GM23338 (cell line): Measurements from ENCODE around the gene RBM14. TPM values are rescaled to one million over a fixed set of nuclear protein-coding genes. Genes with fewer than 3 reads are reported as not detected.

Source experiments
- ATAC-seq: fragments of 200-7000 bp; cut with Tn5 transposase; 3 replicates; pipeline ENCODE4 v1.9.1; 2020
- DNase-seq: peaks from one replicate; pipeline ENCODE4 v3.0.0-alpha.2; 2015; ENCODE audit warnings: low spot score
- H2AFZ ChIP-seq: fragments of 200-600 bp; sonication (generic); 2 replicates; pipeline ENCODE4 v1.8.0; 2016; ENCODE audit warnings: antibody characterized with exemption, mild to moderate bottlenecking, moderate library complexity
- H3F3A ChIP-seq: fragments of 200-600 bp; sonication (generic); replicated peaks from 2 replicates; pipeline ENCODE4 v1.8.0; 2017; ENCODE audit warnings: antibody characterized with exemption, mixed run types, low read depth
- H3K27ac ChIP-seq: fragments of 200-600 bp; sonication (generic); 2 replicates; pipeline ENCODE4 v1.6.1; 2016; ENCODE audit warnings: low read depth
- H3K27me3 ChIP-seq: fragments of 200-600 bp; sonication (generic); 2 replicates; pipeline ENCODE4 v1.8.0; 2016; ENCODE audit warnings: mild to moderate bottlenecking, mixed run types, moderate library complexity; ENCODE audit not compliant: insufficient read depth
- H3K36me3 ChIP-seq: fragments of 200-600 bp; sonication (generic); 2 replicates; pipeline ENCODE4 v1.8.0; 2016; ENCODE audit warnings: mild to moderate bottlenecking; ENCODE audit not compliant: insufficient read depth
- H3K4me1 ChIP-seq: fragments of 200-600 bp; sonication (generic); 2 replicates; pipeline ENCODE4 v1.8.0; 2016; ENCODE audit warnings: mild to moderate bottlenecking, moderate library complexity; ENCODE audit not compliant: insufficient read depth
- H3K4me2 ChIP-seq: fragments of 200-600 bp; sonication (generic); 2 replicates; pipeline ENCODE4 v1.7.1; 2017; ENCODE audit warnings: mixed run types
- H3K4me3 ChIP-seq: fragments of 200-600 bp; sonication (generic); 2 replicates; pipeline ENCODE4 v1.6.1; 2016; ENCODE audit warnings: mixed run types
- H3K79me2 ChIP-seq: fragments of 200-600 bp; sonication (generic); replicated peaks from 2 replicates; pipeline ENCODE4 v1.8.0; 2017; ENCODE audit warnings: mild to moderate bottlenecking; ENCODE audit not compliant: insufficient read depth
- H3K9me2 ChIP-seq: fragments of 200-600 bp; sonication (generic); 2 replicates; pipeline ENCODE4 v1.8.0; 2017; ENCODE audit not compliant: insufficient read depth
- H4K20me1 ChIP-seq: fragments of 200-600 bp; sonication (generic); replicated peaks from 2 replicates; pipeline ENCODE4 v1.8.0; 2017; ENCODE audit warnings: mild to moderate bottlenecking; ENCODE audit not compliant: insufficient read depth
- H3K27ac Mint-ChIP-seq: 2 replicates; pipeline ENCODE4 v1.8.0; 2020; ENCODE audit warnings: inconsistent platforms, mild to moderate bottlenecking, moderate library complexity, mixed read lengths
- H3K27me3 Mint-ChIP-seq: 3 replicates; pipeline ENCODE4 v1.8.0; 2022; ENCODE audit warnings: low read depth, mild to moderate bottlenecking, moderate library complexity, mixed read lengths, inconsistent platforms; ENCODE audit not compliant: insufficient read depth, poor library complexity
- H3K36me3 Mint-ChIP-seq: 3 replicates; pipeline ENCODE4 v1.8.0; 2021; ENCODE audit warnings: low read depth, mild to moderate bottlenecking, inconsistent platforms, moderate library complexity, mixed read lengths
- H3K4me1 Mint-ChIP-seq: 3 replicates; pipeline ENCODE4 v1.8.0; 2020; ENCODE audit warnings: mild to moderate bottlenecking, inconsistent platforms, mixed read lengths
- H3K4me3 Mint-ChIP-seq: 3 replicates; pipeline ENCODE4 v1.8.0; 2021; ENCODE audit warnings: moderate library complexity, mild to moderate bottlenecking, inconsistent platforms, mixed read lengths
- H3K9me3 Mint-ChIP-seq: 3 replicates; pipeline ENCODE4 v1.8.0; 2020; ENCODE audit warnings: moderate library complexity, mild to moderate bottlenecking, inconsistent platforms, mixed read lengths
- CREB1 ChIP-seq: fragments of 250-450 bp; sonication (Bioruptor Pico); IDR thresholded peaks from 2 replicates; pipeline ENCODE4 v1.5.0; 2020; ENCODE audit warnings: low read depth, mild to moderate bottlenecking, moderate library complexity
- EZH2 ChIP-seq: fragments of 200-600 bp; sonication (generic); IDR thresholded peaks from one replicate; pipeline ENCODE4 v1.8.0; 2017; ENCODE audit warnings: antibody characterized with exemption, mild to moderate bottlenecking, low read depth; ENCODE audit not compliant: unreplicated experiment
- EZH2phosphoT487 ChIP-seq: fragments of 200-600 bp; sonication (generic); IDR thresholded peaks from one replicate; pipeline ENCODE4 v1.8.1; 2018; ENCODE audit warnings: antibody characterized with exemption; ENCODE audit not compliant: unreplicated experiment
- JUNB ChIP-seq: IDR thresholded peaks from one replicate; pipeline ENCODE4 v1.6.1; 2016; ENCODE audit warnings: antibody characterized with exemption; ENCODE audit not compliant: unreplicated experiment
- NANOG ChIP-seq: IDR thresholded peaks from 2 replicates; pipeline ENCODE4 v1.6.1; 2016; ENCODE audit warnings: antibody characterized with exemption, borderline replicate concordance
- POLR2AphosphoS5 ChIP-seq: IDR thresholded peaks from 2 replicates; pipeline ENCODE4 v1.6.1; 2016; ENCODE audit warnings: antibody characterized with exemption, low read depth
- STAT1 ChIP-seq: IDR thresholded peaks from one replicate; pipeline ENCODE4 v1.6.1; 2016; ENCODE audit warnings: antibody characterized with exemption; ENCODE audit not compliant: unreplicated experiment
- ZNF114 ChIP-seq: fragments of 250-450 bp; sonication (Bioruptor Pico); IDR thresholded peaks from 2 replicates; pipeline ENCODE4 v1.5.0; 2020; ENCODE audit warnings: mild to moderate bottlenecking, moderate library complexity
- ZNF331 ChIP-seq: fragments of 250-450 bp; sonication (Bioruptor Pico); IDR thresholded peaks from 2 replicates; pipeline ENCODE4 v1.5.0; 2020; ENCODE audit warnings: low read depth, mild to moderate bottlenecking, moderate library complexity
- polyA plus RNA-seq: library from polyadenylated mRNA; unstranded; fragments of >200 nt; fragmentation: Nextera tagmentation; extraction: Ambion mirVana; gene quantifications from 2 replicates; pipeline ENCODE4 v1.2.1, GENCODE V29; 2016
- total RNA-seq: library from RNA; depleted of rRNA; stranded (reverse); fragments of >200 nt; shearing (Covaris generic); gene quantifications from 2 replicates; pipeline ENCODE4 v1.2.3, GENCODE V29; 2014
- TF ChIP-seq, protein P1 (sequence below), 2 experiments: fragments of 200-600 bp in 1 of 2; sonication (generic) in 1 of 2; conservative IDR thresholded peaks; 2 replicates each; pipeline versions ENCODE4 v1.5.1 to v1.6.1; 2016 to 2017; ENCODE audit warnings: antibody characterized with exemption in 2 of 2, low read depth in 2 of 2, mild to moderate bottlenecking in 2 of 2, moderate library complexity in 1 of 2
- TF ChIP-seq, protein P2 (sequence below): IDR thresholded peaks from 2 replicates; pipeline ENCODE4 v1.6.1; 2016; ENCODE audit warnings: antibody characterized with exemption
- TF ChIP-seq, protein P3 (sequence below): IDR thresholded peaks from one replicate; pipeline ENCODE4 v1.6.1; 2018; ENCODE audit warnings: antibody characterized with exemption; ENCODE audit not compliant: unreplicated experiment
- TF ChIP-seq, protein P4 (sequence below): fragments of 250-450 bp; sonication (Bioruptor Pico); IDR thresholded peaks from 2 replicates; pipeline ENCODE4 v1.5.0; 2020; ENCODE audit warnings: mild to moderate bottlenecking, moderate library complexity

RBM14 gene
- total and polyA plus RNA-seq, 2 experiments from 2014 or later, result 45.4 to 83.5 TPM

DNA sequence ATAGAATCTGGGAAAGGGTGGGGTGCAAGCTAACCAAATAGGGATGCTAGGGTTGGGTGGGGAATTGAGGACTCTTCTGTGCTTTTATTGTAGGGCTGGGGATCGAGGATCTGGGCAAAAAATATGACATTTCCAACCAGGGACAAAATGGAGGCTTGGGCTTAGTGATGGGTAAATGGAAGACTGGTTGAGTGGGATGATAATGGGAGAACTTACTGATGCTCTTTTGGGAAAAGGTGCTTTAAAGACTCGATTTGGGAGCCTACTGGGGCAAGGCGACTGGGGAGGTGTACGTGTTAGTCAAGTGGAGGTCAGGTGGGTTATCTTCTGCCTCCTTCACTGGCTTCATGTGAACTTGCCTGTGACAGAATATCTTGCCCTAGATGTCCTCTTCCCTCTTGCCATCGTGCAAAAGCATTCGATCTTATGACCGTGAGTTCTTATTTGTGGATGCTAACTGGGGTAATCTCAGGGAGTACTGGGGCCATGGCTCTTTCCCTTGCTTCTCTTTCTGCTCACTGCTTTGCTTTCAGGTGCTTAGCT is 11.7 kb downstream of the RBM14 start:
- no peaks in the 10 kb centered on the region for H3K4me1 ChIP-seq
- Mint-ChIP-seq H3K4me1 (no peaks in the 10 kb centered on the region), H3K27ac (no peak overlapping the region), H3K9me3 (no peaks in the 10 kb centered on the region), H3K27me3 (peaks cover 9% of the 10 kb centered on the region), H3K36me3 (peaks cover 89% of the 10 kb centered on the region), H3K4me3 (no peak overlapping the region; the same call in 2 of the 3 replicates)
- no peak overlapping the region for H2AFZ ChIP-seq
- H3K4me2 ChIP-seq, result no peak overlapping the region
- no peak overlapping the region for H3K27ac ChIP-seq
- H3F3A ChIP-seq, result peaks cover 28% of the 10 kb centered on the region
- no peaks in the 10 kb centered on the region for H3K9me2 ChIP-seq
- ATAC-seq (no peak), DNase-seq (no peak)
- H3K27me3 ChIP-seq, result no peaks in the 10 kb centered on the region
- peaks cover 58% of the 10 kb centered on the region for H3K36me3 ChIP-seq
- peaks cover 100% of the 10 kb centered on the region for H3K79me2 ChIP-seq
- TF ChIP-seq CREB1 (no peak), STAT1 (no peak), ZNF331 (CRISPR knock-in tag) (no peak), POLR2AphosphoS5 (no peak), JUNB (no peak), EZH2 (no peak), ZNF114 (CRISPR knock-in tag) (no peak), EZH2phosphoT487 (no peak), NANOG (no peak)
- TF ChIP-seq, protein P1, sequence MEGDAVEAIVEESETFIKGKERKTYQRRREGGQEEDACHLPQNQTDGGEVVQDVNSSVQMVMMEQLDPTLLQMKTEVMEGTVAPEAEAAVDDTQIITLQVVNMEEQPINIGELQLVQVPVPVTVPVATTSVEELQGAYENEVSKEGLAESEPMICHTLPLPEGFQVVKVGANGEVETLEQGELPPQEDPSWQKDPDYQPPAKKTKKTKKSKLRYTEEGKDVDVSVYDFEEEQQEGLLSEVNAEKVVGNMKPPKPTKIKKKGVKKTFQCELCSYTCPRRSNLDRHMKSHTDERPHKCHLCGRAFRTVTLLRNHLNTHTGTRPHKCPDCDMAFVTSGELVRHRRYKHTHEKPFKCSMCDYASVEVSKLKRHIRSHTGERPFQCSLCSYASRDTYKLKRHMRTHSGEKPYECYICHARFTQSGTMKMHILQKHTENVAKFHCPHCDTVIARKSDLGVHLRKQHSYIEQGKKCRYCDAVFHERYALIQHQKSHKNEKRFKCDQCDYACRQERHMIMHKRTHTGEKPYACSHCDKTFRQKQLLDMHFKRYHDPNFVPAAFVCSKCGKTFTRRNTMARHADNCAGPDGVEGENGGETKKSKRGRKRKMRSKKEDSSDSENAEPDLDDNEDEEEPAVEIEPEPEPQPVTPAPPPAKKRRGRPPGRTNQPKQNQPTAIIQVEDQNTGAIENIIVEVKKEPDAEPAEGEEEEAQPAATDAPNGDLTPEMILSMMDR (conservative IDR thresholded peaks at IDR 0.05; ENCODE audit: low read depth in 2 of 2), result no peak
- TF ChIP-seq, protein P2, sequence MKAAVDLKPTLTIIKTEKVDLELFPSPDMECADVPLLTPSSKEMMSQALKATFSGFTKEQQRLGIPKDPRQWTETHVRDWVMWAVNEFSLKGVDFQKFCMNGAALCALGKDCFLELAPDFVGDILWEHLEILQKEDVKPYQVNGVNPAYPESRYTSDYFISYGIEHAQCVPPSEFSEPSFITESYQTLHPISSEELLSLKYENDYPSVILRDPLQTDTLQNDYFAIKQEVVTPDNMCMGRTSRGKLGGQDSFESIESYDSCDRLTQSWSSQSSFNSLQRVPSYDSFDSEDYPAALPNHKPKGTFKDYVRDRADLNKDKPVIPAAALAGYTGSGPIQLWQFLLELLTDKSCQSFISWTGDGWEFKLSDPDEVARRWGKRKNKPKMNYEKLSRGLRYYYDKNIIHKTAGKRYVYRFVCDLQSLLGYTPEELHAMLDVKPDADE, result no peak
- TF ChIP-seq, protein P3, sequence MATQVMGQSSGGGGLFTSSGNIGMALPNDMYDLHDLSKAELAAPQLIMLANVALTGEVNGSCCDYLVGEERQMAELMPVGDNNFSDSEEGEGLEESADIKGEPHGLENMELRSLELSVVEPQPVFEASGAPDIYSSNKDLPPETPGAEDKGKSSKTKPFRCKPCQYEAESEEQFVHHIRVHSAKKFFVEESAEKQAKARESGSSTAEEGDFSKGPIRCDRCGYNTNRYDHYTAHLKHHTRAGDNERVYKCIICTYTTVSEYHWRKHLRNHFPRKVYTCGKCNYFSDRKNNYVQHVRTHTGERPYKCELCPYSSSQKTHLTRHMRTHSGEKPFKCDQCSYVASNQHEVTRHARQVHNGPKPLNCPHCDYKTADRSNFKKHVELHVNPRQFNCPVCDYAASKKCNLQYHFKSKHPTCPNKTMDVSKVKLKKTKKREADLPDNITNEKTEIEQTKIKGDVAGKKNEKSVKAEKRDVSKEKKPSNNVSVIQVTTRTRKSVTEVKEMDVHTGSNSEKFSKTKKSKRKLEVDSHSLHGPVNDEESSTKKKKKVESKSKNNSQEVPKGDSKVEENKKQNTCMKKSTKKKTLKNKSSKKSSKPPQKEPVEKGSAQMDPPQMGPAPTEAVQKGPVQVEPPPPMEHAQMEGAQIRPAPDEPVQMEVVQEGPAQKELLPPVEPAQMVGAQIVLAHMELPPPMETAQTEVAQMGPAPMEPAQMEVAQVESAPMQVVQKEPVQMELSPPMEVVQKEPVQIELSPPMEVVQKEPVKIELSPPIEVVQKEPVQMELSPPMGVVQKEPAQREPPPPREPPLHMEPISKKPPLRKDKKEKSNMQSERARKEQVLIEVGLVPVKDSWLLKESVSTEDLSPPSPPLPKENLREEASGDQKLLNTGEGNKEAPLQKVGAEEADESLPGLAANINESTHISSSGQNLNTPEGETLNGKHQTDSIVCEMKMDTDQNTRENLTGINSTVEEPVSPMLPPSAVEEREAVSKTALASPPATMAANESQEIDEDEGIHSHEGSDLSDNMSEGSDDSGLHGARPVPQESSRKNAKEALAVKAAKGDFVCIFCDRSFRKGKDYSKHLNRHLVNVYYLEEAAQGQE, result no peak
- TF ChIP-seq, protein P4, sequence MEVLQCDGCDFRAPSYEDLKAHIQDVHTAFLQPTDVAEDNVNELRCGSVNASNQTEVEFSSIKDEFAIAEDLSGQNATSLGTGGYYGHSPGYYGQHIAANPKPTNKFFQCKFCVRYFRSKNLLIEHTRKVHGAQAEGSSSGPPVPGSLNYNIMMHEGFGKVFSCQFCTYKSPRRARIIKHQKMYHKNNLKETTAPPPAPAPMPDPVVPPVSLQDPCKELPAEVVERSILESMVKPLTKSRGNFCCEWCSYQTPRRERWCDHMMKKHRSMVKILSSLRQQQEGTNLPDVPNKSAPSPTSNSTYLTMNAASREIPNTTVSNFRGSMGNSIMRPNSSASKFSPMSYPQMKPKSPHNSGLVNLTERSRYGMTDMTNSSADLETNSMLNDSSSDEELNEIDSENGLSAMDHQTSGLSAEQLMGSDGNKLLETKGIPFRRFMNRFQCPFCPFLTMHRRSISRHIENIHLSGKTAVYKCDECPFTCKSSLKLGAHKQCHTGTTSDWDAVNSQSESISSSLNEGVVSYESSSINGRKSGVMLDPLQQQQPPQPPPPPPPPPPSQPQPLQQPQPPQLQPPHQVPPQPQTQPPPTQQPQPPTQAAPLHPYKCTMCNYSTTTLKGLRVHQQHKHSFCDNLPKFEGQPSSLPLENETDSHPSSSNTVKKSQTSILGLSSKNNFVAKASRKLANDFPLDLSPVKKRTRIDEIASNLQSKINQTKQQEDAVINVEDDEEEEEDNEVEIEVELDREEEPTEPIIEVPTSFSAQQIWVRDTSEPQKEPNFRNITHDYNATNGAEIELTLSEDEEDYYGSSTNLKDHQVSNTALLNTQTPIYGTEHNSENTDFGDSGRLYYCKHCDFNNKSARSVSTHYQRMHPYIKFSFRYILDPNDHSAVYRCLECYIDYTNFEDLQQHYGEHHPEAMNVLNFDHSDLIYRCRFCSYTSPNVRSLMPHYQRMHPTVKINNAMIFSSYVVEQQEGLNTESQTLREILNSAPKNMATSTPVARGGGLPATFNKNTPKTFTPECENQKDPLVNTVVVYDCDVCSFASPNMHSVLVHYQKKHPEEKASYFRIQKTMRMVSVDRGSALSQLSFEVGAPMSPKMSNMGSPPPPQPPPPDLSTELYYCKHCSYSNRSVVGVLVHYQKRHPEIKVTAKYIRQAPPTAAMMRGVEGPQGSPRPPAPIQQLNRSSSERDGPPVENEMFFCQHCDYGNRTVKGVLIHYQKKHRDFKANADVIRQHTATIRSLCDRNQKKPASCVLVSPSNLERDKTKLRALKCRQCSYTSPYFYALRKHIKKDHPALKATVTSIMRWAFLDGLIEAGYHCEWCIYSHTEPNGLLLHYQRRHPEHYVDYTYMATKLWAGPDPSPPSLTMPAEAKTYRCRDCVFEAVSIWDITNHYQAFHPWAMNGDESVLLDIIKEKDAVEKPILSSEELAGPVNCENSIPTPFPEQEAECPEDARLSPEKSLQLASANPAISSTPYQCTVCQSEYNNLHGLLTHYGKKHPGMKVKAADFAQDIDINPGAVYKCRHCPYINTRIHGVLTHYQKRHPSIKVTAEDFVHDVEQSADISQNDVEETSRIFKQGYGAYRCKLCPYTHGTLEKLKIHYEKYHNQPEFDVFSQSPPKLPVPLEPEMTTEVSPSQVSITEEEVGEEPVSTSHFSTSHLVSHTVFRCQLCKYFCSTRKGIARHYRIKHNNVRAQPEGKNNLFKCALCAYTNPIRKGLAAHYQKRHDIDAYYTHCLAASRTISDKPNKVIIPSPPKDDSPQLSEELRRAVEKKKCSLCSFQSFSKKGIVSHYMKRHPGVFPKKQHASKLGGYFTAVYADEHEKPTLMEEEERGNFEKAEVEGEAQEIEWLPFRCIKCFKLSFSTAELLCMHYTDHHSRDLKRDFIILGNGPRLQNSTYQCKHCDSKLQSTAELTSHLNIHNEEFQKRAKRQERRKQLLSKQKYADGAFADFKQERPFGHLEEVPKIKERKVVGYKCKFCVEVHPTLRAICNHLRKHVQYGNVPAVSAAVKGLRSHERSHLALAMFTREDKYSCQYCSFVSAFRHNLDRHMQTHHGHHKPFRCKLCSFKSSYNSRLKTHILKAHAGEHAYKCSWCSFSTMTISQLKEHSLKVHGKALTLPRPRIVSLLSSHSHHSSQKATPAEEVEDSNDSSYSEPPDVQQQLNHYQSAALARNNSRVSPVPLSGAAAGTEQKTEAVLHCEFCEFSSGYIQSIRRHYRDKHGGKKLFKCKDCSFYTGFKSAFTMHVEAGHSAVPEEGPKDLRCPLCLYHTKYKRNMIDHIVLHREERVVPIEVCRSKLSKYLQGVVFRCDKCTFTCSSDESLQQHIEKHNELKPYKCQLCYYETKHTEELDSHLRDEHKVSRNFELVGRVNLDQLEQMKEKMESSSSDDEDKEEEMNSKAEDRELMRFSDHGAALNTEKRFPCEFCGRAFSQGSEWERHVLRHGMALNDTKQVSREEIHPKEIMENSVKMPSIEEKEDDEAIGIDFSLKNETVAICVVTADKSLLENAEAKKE, result no peak
- no peak overlapping the region for H3K4me3 ChIP-seq
- H4K20me1 ChIP-seq, result peaks cover 79% of the 10 kb centered on the region
